GM19025 (cell line): ENCODE data around the gene HSPD1.

ENCODE experiments used
- ATAC-seq: cut with Tn5 transposase; IDR thresholded peaks from one replicate; pipeline ENCODE4 v1.9.1; 2021; ENCODE audit warnings: mild to moderate bottlenecking, low read depth, moderate library complexity; ENCODE audit not compliant: unreplicated experiment

The HSPD1 gene

DNA sequence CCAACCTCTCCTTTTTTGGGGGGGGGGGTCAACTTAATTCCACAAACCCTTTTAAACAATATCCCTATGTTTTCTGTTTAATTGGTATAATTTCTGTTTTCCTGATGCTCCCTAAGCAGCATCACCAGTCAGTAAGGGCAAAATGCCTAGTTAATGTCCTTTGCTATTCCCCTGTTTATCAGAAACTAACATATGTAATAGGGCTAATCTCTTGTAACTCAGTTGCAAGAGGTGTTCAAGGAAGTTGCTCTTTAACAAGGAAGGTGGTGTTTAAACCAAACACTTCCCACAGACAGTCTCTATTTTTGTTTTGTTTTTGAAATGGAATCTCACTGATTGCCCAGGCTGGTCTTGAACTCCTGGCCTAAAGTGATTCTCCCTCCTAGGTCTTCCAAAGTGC is 52.8 kb downstream of the HSPD1 start:
- no peak for ATAC-seq

DNA sequence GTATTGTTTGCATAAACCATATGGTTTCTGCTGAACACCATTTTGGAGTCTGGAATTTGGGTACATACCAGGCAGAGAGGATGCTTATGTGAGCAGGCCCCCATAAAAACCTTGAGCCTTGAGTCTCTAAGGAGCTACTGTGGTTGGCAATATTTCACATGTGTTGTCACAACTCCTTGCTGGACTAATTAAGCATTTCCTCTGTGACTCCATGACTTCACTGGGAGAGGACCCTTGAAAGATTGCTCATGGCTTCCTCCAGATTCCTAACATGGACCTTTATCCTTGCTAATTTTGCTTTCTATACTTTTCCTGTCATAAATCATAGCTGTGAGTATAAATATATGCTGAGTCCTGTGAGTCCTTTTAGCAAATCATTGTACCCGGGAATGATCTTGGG is 53.9 kb downstream of the HSPD1 start:
- no peak for ATAC-seq

DNA sequence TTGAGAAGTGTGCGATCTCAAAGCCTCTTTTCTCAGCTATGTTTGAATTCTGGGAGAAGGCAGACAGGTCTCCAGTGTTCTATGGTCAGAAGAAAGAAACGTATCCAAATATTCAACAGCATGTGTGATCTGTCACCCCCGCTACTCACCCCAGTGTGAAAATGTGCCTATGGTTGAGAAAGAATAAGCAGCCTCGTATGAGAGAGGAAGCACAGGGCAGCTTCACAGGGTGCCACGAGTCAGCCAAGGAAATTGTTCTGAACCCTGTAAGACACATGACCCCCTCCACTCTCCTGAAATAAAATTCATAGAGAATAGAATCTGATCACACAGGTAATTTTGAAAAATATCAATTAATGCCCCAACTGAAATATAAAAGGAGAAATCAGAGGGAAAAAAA is 56.8 kb downstream of the HSPD1 start:
- ATAC-seq, result no peak

DNA sequence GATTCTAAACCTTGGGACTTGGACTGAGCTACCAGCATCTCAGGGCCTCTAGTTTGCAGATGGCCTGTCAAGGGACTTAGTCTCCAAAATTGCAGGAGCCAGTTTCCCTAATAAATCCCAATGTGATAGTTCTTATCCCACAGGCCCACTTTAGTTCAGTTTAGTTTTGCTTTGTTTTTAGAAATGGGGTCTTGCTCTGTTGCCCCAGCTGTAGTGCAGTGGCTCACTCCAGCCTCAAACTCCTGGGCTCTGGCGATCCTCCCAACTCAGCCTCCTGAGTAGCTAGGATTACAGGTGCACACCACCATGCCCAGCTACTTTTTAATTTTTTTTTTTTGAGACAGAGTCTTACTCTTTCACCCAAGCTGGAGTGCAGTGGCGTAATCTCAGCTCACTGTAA is 62.3 kb downstream of the HSPD1 start:
- no peak for ATAC-seq
